Panc1 (cell line): ENCODE data around the gene TERT. TPM values are rescaled to one million over a fixed set of nuclear protein-coding genes. Genes with fewer than 3 reads are reported as not detected.

Source experiments
- ATAC-seq: fragments of 200-7000 bp; cut with Tn5 transposase; 2 replicates; pipeline ENCODE4 v1.9.1; 2020; ENCODE audit warnings: mild to moderate bottlenecking, moderate library complexity
- BruUV-seq: library from RNA; stranded (reverse); fragments of 400-500 nt; replicated peaks from 2 replicates; lab custom pipeline; 2021; lab: Mats Ljungman, UMichigan
- CTCF ChIA-PET: fragments of 300-600 bp; sonication (Branson Sonifier 250); formaldehyde crosslinking; loops from one replicate; lab custom pipeline; 2022; ENCODE audit warnings: antibody characterized with exemption; lab: Charles Lee
- POLR2A ChIA-PET: fragments of 300-600 bp; sonication (Branson Sonifier 250); formaldehyde crosslinking; loops from one replicate; lab custom pipeline; 2022; ENCODE audit warnings: antibody characterized with exemption; lab: Charles Lee
- DNase-seq: peaks from one replicate; pipeline ENCODE4 v3.0.0-alpha.2; 2010; ENCODE audit warnings: low read depth, low spot score
- H3K27ac ChIP-seq: 2 replicates; pipeline ENCODE4 v1.5.1; 2011; ENCODE audit warnings: mild to moderate bottlenecking, low read length, inconsistent platforms
- H3K27me3 ChIP-seq: fragments of 200-500 bp; sonication (Bioruptor generic); 2 replicates; pipeline ENCODE4 v1.6.0; 2014; ENCODE audit warnings: low read length, inconsistent platforms; ENCODE audit not compliant: control insufficient read depth, insufficient read depth
- H3K36me3 ChIP-seq: fragments of 200-500 bp; sonication (Bioruptor generic); 2 replicates; pipeline ENCODE4 v1.5.1; 2014; ENCODE audit warnings: inconsistent platforms, mild to moderate bottlenecking, low read length, moderate library complexity; ENCODE audit not compliant: control insufficient read depth, insufficient read depth
- H3K4me1 ChIP-seq: 2 replicates; pipeline ENCODE4 v1.5.1; 2011; ENCODE audit warnings: inconsistent platforms, mild to moderate bottlenecking, low read length, moderate library complexity; ENCODE audit not compliant: control insufficient read depth, insufficient read depth
- H3K4me3 ChIP-seq, 2 experiments: 2 replicates each; pipeline ENCODE4 v1.5.1; 2011 to 2012; ENCODE audit warnings: low read depth in 2 of 2, low read length in 2 of 2, mild to moderate bottlenecking in 2 of 2, inconsistent platforms in 1 of 2, moderate library complexity in 1 of 2
- H3K9me3 ChIP-seq: fragments of 200-500 bp; sonication (Bioruptor generic); 2 replicates; pipeline ENCODE4 v1.5.1; 2014; ENCODE audit warnings: low read depth, mild to moderate bottlenecking, inconsistent platforms, low read length, moderate library complexity; ENCODE audit not compliant: control insufficient read depth, insufficient read depth
- POLR2AphosphoS5 ChIP-seq: IDR thresholded peaks from 2 replicates; pipeline ENCODE4 v1.6.1; 2012; ENCODE audit warnings: mild to moderate bottlenecking, low read depth, low read length, moderate library complexity
- REST ChIP-seq, 2 experiments: IDR thresholded peaks; 2 replicates each; pipeline ENCODE4 v1.6.1; 2011 to 2012; ENCODE audit warnings: low read depth in 2 of 2, control low read depth in 1 of 2, low read length in 1 of 2, mild to moderate bottlenecking in 1 of 2, moderate library complexity in 1 of 2; ENCODE audit not compliant: insufficient read depth in 1 of 2
- SIN3A ChIP-seq: IDR thresholded peaks from 2 replicates; pipeline ENCODE4 v1.6.1; 2012; ENCODE audit warnings: low read depth, mild to moderate bottlenecking, low read length, moderate library complexity, borderline replicate concordance; ENCODE audit not compliant: insufficient read depth
- TCF7L2 ChIP-seq: IDR thresholded peaks from 2 replicates; pipeline ENCODE4 v1.6.1; 2011; ENCODE audit warnings: mild to moderate bottlenecking, low read depth, low read length, inconsistent platforms
- in situ Hi-C: cut with HindIII; loops from 2 replicates; pipeline ENCODE4 v1.10.0; 2016; ENCODE audit warnings: low sequenced_read_pairs, low pct_unique_long_range_greater_than_20kb
- intact Hi-C: fragments of 100-400 bp; cut with micrococcal nuclease; formaldehyde crosslinking; loops from one replicate; pipeline ENCODE4 v1.10.0; 2022; ENCODE audit not compliant: unreplicated experiment
- total RNA-seq: library from RNA; stranded (reverse); gene quantifications from one replicate; pipeline ENCODE4 v1.2.1, GENCODE V29; 2021; ENCODE audit not compliant: unreplicated experiment
- TF ChIP-seq, protein P1 (sequence below): fragments of 450-650 bp; IDR thresholded peaks from 2 replicates; pipeline ENCODE4 v1.5.1; 2017; ENCODE audit warnings: mild to moderate bottlenecking

The TERT gene
- total RNA-seq, 1 experiment from 2014 or later = 8.9 TPM

GRCh38 chr5:1220831-1221230, 74.0 kb downstream of the TERT start:
- DNase-seq (no peak), ATAC-seq (no peak)
- intact Hi-C loops = no loop called here
- no peaks in the 10 kb centered on the region for H3K27me3 ChIP-seq
- in situ Hi-C loops = no loop called here
- TF ChIP-seq REST (IDR thresholded peaks at IDR 0.05; ENCODE audit: insufficient read depth in 1 of 2, low read depth in 2 of 2, low read length in 1 of 2) (no peak), TCF7L2 (no peak)
- TF ChIP-seq, protein P1, sequence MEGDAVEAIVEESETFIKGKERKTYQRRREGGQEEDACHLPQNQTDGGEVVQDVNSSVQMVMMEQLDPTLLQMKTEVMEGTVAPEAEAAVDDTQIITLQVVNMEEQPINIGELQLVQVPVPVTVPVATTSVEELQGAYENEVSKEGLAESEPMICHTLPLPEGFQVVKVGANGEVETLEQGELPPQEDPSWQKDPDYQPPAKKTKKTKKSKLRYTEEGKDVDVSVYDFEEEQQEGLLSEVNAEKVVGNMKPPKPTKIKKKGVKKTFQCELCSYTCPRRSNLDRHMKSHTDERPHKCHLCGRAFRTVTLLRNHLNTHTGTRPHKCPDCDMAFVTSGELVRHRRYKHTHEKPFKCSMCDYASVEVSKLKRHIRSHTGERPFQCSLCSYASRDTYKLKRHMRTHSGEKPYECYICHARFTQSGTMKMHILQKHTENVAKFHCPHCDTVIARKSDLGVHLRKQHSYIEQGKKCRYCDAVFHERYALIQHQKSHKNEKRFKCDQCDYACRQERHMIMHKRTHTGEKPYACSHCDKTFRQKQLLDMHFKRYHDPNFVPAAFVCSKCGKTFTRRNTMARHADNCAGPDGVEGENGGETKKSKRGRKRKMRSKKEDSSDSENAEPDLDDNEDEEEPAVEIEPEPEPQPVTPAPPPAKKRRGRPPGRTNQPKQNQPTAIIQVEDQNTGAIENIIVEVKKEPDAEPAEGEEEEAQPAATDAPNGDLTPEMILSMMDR = no peak
- POLR2A ChIA-PET = no interaction called here
- no peak overlapping the region for H3K27ac ChIP-seq
- no peaks in the 10 kb centered on the region for H3K4me1 ChIP-seq
- CTCF ChIA-PET = interaction anchor here (0.6 kb wide), 1 partner anchor 837 kb away, joined by 5 read pairs; no protein-coding TSS in a partner anchor
- H3K9me3 ChIP-seq = no peaks in the 10 kb centered on the region
- no TSS peak for BruUV-seq
- H3K36me3 ChIP-seq = no peaks in the 10 kb centered on the region
- H3K4me3 ChIP-seq = no peak overlapping the region

GRCh38 chr5:1220351-1220750, 74.5 kb downstream of the TERT start:
- Histone ChIP-seq H3K27ac (no peak overlapping the region), H3K9me3 (no peaks in the 10 kb centered on the region), H3K4me3 (no peak overlapping the region), H3K27me3 (no peaks in the 10 kb centered on the region), H3K4me1 (no peaks in the 10 kb centered on the region), H3K36me3 (no peaks in the 10 kb centered on the region)
- ChIA-PET CTCF (no interaction called here), POLR2A (no interaction called here)
- TF ChIP-seq POLR2AphosphoS5 (no peak), TCF7L2 (no peak), SIN3A (no peak), REST (IDR thresholded peaks at IDR 0.05; ENCODE audit: insufficient read depth in 1 of 2, low read depth in 2 of 2, low read length in 1 of 2) (no peak)
- TF ChIP-seq, protein P1 = no peak
- DNase-seq (no peak), ATAC-seq (no peak)
- BruUV-seq = no TSS peak
- intact Hi-C loops (no loop called here), in situ Hi-C loops (no loop called here)
